Stimulated activated CD8-positive, alpha-beta memory T cell treated with anti-CD3 and anti-CD28 coated beads, Interleukin-7, amount 100 ng/mL, for 1 hour (primary cell): Measurements from ENCODE around the gene PPP1R18.
A peak's percentile ranks its signal among the peaks of the same experiment; 100 is the strongest.
"Not testable (repeated sequence)": the region's sequence is repeated elsewhere in the genome, so short reads cannot be mapped to it uniquely, and the experiment has no call there.

Experiments used
- DNase-seq, 2 donors: peaks; one replicate each; pipeline ENCODE4 v3.0.0-alpha.2; 2020; ENCODE audit warnings: low read depth in 2 of 2

PPP1R18 gene, protein sequence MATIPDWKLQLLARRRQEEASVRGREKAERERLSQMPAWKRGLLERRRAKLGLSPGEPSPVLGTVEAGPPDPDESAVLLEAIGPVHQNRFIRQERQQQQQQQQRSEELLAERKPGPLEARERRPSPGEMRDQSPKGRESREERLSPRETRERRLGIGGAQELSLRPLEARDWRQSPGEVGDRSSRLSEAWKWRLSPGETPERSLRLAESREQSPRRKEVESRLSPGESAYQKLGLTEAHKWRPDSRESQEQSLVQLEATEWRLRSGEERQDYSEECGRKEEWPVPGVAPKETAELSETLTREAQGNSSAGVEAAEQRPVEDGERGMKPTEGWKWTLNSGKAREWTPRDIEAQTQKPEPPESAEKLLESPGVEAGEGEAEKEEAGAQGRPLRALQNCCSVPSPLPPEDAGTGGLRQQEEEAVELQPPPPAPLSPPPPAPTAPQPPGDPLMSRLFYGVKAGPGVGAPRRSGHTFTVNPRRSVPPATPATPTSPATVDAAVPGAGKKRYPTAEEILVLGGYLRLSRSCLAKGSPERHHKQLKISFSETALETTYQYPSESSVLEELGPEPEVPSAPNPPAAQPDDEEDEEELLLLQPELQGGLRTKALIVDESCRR

DNA sequence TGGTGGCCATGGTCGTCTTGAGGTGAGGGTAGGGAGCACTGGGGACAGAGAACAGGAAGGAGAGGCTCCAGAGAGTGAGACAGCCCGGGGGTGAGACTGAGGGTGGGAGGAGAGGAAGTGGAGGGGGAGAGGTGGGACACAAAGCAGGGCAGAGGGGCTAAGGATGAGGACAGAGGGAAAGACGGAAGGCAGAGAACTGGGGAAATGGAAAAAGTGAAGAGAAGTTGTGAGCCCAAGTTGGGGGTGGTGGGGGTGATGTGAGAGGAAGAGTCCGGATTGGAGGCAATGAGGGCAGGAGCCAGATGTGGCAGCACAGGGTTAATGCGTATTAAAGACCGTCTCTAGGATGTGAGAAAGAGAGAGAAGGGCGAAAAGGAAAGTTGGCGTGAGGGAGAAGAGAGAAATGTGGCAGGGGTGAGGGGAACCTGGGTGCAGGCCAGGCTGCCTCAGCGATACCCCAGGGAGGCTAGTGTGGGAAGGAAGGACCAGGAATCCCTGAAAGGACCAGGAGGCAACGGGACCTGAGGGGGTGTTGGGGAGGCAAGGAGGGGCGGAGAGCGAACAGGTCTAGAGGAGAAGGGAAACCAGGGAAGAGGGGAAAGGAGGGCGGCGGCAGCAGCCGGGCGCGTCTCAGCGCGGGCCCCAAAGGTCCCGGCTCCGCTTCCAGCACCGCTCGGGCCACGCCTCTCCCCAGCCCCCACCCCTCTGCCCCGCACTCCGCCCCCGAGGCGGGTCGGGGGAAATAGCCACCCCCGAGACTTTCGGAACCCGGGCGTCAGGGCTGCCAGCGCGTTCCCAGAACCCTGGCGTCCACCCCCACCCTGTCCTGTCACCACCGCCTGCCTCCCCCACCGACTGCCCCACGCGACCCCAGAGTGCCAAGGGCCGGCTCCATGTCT lies at the start of gene PPP1R18:
PPP1R18 (minus strand) TSS at position 637 of the 899 bp plus-strand sequence; CDS start at position 10, 627 bp downstream.
- peak; percentile 69 to 76 for DNase-seq

DNA sequence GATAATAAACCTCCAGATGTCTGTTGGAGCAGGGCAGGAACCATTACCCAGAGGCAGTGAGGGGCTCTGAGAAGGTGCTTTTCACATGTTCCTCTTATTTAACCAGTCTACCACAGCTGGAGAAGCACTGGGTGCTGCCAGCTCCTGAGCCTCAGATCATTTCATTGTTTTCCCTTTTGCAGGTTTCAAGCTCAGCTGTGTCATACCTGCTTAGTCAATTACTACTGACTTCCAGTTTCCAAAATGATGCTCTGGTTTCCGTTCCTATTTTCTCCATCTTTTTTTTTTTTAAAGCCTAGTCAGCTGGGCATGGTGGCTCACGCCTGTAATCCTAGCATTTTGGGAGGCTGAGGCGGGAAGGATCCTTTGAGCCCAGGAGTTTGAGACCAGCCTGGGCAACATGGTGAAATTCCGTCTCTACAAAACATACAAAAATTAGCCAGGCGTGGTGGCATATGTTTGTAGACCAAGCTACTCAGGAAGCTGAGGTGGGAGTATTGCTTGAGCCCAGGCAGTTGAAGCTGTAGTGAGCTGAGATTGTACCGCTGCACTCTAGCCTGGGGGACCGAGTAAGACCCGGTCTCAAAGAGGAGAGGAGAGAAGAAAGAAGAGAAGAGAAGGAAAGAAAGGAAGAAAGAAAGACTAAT lies 49.3 kb upstream of the PPP1R18 start:
- DNase-seq, result no peak

DNA sequence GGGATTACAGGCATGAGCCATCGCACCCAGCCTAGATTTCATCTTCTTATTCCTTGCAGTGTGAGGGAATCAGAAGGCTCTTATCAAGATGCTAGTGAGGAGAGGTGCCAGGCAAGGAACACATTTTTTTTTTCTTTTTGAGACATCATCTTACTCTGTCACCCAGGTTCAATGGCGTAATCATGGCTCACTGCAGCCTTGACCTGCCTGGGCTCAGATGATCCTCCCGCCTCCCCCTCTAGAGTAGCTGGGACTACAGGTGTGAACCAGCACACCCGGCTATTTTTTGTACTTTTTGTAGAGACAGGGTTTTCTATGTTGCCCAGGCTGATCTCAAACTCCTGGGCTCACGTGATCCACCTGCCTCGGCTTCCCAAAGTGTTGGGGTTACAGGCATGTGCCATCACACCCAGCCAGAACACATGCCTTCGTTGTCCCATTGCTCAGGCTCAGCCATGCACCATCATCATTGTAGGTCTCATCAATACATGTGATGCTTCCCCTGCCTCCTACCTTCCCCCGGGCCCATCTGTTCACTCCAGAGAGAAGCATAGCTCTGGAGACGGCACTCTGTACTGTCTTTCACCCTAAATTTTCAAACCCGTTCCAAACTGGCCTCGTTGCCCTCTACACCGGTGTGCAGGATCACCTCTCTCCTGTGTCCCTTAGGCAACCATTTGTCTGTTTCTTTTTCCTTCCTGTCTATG lies 45.9 kb upstream of the PPP1R18 start:
- DNase-seq, result no peak

DNA sequence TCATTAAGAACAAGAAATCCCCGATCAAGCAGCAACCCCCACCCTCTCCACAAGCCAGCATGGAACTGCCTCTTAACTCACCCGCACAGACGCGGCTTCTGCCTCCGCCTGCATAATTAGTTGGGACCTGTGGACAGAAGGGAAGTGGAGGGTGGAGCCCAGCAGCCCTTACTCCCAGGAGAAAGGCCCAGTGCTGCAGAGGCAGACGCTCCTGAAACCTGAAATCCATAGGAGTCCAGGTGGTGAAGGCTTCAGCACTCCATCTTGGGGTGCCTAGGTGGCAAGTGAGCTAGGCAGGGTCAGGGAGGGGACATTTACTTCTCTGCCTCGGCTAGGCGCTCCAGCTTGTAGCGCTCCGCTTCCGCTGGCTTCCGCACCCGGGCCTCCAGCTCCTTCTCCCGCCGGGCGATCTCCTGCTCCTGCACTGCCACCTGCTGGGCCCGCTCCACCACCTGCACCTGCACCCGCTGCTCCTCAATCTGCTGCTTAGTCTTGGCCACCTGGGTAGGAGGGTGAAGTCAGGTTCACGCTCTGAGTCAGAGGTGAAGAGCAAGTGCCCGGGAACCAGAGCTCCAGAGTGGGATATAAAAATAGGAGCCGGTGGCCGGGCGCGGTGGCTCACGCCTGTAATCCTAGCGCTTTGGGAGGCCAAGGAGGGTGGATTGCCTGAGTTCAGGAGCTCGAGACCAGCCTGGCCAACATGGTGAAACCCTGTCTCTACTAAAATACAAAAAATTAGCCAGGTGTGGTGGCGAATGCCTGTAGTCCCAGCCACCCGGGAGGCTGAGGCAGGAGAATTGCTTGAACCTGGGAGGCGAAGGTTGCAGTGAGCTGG lies 44.4 kb upstream of the PPP1R18 start:
- DNase-seq, result peak; percentile 56 to 60

DNA sequence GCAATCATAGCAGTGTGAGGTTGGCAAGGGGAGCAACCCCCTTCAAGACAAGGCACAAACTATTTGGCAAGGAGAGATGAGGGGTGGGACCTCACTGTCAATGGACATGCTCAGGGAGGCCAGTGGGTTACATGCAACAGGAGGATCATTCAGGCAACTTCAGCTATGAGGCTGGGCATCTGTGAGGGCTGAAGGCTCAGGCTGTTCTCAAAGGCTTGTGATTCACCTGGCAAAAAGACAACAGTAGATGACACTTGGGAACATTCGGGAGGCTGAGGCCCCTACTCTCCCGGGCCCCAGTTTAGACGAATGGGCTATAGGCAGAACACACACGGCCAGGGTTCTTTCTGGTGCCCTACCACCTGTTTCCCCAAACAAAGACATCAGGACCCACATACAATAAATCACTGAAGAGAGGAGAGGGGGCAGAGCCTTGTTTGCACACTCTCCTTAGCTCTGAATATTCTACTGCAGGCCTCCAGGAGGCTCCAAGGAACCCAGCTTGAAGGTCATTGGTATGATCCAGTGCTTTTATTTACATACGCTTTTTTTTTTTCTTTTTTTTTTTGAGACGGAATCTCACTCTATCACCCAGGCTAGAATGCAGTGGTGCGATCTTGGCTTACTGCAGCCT lies 41.6 kb upstream of the PPP1R18 start:
- DNase-seq, result no peak

DNA sequence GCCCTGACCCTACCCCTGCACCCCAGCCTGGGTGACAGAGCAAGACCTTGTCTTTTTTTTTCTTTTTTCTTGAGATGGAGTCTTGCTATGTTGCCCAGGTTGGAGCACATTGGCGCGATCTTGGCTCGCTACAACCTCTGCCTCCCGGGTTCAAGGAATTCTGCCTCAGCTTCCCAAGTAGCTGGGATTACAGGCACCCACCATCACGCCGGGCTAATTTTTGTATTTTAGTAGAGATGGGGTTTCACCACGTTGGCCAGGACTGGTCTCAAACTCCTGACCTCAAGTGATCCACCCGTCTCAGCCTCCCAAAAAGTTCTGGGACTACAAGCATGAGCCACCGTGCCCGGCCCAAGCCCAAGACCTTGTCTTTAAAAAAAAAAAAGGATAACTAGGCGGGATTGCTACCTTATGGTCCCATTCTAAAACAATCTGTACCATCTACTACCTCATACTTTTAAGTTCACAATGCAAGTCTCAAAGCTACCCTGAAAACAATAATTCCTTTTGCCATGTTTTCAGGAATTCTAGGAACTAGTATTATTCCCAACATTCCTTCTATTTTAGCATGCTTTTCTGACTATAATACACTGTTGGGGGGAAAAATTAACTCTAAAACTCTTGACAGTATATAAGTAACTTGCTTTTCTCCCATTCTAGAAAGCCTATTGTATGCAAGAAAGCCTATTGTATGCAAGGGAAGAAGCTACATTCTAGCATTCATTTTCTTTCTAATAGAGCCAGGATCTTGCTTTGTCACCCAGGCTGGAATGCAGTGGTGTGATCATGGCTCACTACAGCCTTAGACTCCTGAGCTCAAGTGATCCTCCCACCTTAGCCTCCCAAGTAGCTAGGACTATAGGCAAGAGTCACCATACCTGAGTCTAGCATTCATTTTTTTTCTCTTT lies 40.3 kb upstream of the PPP1R18 start:
- no peak for DNase-seq

DNA sequence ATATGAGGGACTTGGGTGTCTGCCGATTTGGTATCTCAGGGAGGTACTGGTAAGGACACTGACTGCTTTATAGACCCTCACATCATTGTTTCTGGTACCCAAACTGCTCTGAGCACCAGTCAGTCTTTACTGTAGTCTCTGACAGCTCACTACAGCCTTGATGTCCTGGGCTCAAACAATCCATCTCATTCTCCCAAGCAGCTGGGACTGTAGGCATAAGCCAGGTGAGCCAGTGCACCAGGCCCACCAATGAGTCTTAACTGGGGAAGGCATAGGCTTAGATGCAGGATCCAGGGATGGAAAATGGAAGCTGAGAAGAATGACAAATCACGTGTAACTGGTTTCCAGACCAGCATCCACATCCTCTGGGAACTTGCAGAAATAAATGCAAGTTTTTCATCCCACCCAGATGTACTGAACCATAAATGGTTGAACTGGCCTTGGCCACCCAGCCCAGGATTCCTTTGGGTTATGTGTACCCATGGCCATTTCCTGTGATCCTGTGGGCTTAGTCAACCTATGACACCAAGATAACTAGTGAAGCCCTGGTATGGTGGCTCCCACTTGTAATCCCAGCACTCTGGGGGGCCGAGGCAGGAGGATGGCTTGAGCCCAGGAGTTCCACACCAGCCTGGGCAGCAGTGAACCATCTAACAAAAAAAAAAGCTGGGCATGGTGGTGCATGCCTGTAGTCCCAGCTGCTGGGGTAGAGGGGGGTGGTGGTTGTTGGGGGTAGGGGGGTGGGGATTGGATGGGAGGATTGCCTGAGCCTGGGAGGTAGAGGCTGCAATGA lies 39.5 kb upstream of the PPP1R18 start:
- no peak for DNase-seq

DNA sequence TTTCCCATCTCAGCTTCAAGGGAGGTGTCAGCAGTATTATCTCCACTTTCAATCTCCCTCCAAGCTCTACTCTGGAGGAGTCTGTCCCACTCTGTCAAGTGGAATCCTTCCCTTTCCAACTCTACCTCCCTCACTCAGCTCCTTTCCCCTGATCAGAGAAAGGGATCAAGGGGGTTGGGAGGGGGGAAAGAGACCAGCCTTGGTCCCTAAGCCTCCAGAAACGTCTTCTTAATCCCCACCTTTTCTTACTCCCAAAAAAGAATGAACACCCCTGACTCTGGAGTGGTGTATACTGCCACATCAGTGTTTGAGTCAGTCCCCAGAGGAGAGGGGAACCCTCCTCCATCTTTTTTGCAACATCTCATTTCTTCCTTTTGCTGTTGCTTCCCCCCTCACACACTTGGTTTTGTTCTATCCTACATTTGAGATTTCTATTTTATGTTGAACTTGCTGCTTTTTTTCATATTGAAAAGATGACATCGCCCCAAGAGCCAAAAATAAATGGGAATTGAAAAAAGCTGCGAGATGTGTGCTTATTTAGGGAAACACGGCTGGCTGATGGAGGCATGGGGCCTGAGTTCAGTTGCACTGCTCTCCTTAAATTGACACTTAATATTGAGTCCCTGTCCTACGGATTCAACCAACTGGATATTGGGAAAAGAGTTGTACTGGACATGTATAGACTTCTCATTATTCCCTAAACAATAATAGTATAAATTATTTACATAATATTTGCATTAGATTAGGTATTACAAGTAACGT lies 38.6 kb upstream of the PPP1R18 start:
- no peak for DNase-seq

DNA sequence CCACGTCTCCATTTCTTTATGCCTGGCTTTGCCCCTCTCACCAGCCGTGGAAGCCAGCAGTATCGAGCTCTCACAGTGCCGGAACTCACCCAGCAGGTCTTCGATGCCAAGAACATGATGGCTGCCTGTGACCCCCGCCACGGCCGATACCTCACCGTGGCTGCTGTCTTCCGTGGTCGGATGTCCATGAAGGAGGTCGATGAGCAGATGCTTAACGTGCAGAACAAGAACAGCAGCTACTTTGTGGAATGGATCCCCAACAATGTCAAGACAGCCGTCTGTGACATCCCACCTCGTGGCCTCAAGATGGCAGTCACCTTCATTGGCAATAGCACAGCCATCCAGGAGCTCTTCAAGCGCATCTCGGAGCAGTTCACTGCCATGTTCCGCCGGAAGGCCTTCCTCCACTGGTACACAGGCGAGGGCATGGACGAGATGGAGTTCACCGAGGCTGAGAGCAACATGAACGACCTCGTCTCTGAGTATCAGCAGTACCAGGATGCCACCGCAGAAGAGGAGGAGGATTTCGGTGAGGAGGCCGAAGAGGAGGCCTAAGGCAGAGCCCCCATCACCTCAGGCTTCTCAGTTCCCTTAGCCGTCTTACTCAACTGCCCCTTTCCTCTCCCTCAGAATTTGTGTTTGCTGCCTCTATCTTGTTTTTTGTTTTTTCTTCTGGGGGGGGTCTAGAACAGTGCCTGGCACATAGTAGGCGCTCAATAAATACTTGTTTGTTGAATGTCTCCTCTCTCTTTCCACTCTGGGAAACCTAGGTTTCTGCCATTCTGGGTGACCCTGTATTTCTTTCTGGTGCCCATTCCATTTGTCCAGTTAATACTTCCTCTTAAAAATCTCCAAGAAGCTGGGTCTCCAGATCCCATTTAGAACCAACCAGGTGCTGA lies 37.6 kb upstream of the PPP1R18 start:
- not testable (repeated sequence) for DNase-seq

DNA sequence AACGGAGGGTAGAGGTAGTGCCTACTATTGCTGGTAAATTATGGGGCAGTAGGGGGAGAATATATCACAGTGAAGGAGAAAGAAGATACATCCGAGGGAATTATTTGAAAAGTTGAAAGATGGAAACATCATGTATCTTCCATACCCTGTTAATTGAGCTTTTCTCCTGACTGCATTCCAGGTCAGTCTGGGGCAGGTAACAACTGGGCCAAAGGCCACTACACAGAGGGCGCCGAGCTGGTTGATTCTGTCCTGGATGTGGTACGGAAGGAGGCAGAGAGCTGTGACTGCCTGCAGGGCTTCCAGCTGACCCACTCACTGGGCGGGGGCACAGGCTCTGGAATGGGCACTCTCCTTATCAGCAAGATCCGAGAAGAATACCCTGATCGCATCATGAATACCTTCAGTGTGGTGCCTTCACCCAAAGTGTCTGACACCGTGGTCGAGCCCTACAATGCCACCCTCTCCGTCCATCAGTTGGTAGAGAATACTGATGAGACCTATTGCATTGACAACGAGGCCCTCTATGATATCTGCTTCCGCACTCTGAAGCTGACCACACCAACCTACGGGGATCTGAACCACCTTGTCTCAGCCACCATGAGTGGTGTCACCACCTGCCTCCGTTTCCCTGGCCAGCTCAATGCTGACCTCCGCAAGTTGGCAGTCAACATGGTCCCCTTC lies 36.9 kb upstream of the PPP1R18 start:
- DNase-seq, result not testable (repeated sequence)

DNA sequence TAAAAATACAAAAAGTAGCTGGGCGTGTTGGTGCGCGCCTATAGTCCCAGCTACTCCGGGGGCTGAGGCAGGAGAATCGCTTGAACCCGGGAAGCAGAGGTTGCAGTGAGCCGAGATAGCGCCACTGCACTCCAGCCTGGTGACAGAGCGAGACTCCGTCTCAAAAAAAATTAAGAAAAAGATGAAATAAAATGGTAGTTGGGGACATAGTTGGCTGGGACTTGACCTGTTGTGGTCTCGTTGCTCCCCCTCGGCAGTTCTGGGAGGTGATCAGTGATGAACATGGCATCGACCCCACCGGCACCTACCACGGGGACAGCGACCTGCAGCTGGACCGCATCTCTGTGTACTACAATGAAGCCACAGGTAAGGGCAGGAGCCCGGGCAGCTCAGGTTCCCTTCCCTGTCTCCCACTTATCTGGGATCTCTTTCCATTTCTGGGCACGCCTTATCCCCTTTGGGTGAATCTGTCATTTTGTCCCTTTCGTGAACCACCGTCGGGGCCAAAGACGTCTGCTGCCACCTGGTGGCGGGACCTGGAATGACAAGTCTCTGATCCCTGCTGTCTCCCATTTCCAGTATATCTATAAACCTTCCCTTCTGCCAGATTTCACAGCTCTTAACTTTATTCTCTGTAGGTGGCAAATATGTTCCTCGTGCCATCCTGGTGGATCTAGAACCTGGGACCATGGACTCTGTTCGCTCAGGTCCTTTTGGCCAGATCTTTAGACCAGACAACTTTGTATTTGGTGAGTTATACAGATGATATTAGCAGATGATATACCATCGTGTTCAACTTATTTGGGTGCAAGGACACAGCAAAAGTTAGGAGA lies 36.1 kb upstream of the PPP1R18 start:
- DNase-seq, result peak; percentile 72 to 87

DNA sequence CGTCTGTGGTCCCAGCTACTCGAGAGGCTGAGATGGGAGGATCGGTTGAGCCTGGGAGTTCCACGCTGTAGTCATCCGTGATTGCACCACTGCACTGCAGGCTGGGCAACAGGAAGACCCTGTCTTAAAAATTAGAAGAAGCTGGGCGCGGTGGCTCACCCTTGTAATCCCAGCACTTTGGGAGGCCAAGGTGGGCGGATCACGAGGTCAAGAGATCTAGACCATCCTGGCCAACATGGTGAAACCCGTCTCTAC lies 35.5 kb upstream of the PPP1R18 start:
- not testable (repeated sequence) for DNase-seq

DNA sequence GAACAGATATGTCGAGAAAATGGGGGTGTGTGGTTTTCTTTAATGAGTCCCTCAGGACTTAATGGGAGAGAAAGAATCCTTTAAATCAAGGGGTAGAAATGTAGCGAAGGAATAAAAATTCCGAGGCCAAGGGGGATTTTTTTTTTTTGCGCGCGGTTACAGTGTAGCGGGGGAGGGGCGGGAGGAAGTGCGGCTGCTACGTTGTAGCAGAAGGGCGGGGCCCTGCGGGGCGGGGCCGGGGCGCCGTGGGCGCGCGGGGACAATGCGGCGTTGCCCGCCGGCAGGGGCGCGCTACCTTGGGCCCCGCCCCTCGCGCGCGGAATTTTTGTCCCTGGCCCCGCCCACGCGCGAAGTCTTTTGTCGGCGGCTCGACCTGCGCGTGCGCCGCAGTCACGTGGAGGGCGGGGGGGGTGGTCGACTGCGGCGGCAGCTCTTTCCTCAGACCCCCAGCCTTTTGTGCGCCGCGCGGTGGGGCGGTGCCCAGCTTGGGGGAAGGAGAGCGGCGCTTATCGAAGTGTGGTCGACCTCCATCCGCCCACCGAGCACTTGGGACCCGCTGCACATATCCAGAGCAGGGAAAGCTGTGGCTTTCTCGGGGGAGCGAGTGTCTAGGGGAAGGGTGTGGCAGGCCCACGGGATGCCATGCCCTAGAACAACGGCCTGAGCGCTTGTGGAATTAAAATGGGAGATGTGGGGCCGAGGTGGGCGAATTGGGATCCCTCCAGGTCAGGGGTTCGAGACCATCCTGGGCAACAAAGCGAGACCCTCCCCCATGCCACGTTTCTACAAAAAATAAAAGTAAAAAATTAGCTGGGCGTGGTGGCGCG lies 35.0 kb upstream of the PPP1R18 start:
- DNase-seq, result peak; percentile 89 to 93

DNA sequence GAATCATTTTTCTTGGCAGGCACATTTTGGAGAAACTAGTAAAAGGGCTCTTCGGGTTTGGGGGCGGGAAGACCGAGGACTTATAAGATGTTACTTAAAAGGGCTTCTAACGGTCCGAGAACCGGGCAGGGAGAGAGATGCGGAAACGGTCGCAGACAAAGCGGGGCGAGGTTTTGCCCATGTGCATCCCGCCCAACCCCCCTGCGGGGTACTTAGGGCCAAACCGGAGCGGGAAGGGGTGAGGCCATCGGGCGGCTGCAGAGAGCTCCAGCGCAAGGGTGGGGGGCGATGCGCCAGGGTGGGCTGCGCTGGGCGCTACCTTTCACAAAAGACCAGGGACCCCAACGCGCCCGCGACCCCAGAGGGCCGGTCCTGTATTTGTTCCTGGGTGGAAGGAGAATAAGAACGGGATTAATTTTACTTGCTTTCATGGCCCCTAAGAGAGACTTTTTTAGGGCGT lies 34.3 kb upstream of the PPP1R18 start:
- DNase-seq, result no peak
